Measurements from ENCODE around the gene PITPNM3. TPM values are rescaled to one million over a fixed set of nuclear protein-coding genes. Genes with fewer than 3 reads are reported as not detected.

PITPNM3 gene
- total and polyA plus RNA-seq, 2 experiments from 2014 or later: 0.77 to 6.5 TPM

GRCh38 chr17:6505425-6506142 is 50.8 kb downstream of the PITPNM3 start:
- H3K36me3 ChIP-seq: no peaks in the 10 kb centered on the region
- peak in 1 of 2 donors; percentile 84 for DNase-seq (ENCODE audit: low read depth in 1 of 2, low spot score in 1 of 2)
- H3K4me3 ChIP-seq: no peak overlapping the region
- TF ChIP-seq CTCF (IDR thresholded peaks at IDR 0.05; ENCODE audit: low read depth, low read length): no peak
- H3K27ac ChIP-seq: no peak overlapping the region
- no peaks in the 10 kb centered on the region for H3K27me3 ChIP-seq
- H3K4me1 ChIP-seq (ENCODE audit: low read depth): peaks cover 9% of the 10 kb centered on the region
- H3K9me3 ChIP-seq (ENCODE audit: low read depth): no peaks in the 10 kb centered on the region

GRCh38 chr17:6503641-6504195 is 52.6 kb downstream of the PITPNM3 start:
- Histone ChIP-seq H3K36me3 (no peaks in the 10 kb centered on the region), H3K27ac (no peak overlapping the region), H3K4me1 (ENCODE audit: low read depth) (peaks cover 2% of the 10 kb centered on the region), H3K4me3 (no peak overlapping the region), H3K27me3 (no peaks in the 10 kb centered on the region), H3K9me3 (ENCODE audit: low read depth) (no peaks in the 10 kb centered on the region)
- DNase-seq (ENCODE audit: low read depth in 1 of 2, low spot score in 1 of 2): no peak
- no peak for TF ChIP-seq CTCF (IDR thresholded peaks at IDR 0.05; ENCODE audit: low read depth, low read length)

GRCh38 chr17:6502871-6503509 is 53.4 kb downstream of the PITPNM3 start:
- TF ChIP-seq CTCF (IDR thresholded peaks at IDR 0.05; ENCODE audit: low read depth, low read length): no peak
- no peak for DNase-seq (ENCODE audit: low read depth in 1 of 2, low spot score in 1 of 2)
- Histone ChIP-seq H3K9me3 (ENCODE audit: low read depth) (no peaks in the 10 kb centered on the region), H3K4me1 (ENCODE audit: low read depth) (no peaks in the 10 kb centered on the region), H3K4me3 (no peak overlapping the region), H3K27me3 (no peaks in the 10 kb centered on the region), H3K36me3 (no peaks in the 10 kb centered on the region), H3K27ac (no peak overlapping the region)

GRCh38 chr17:6502142-6502541 is 54.2 kb downstream of the PITPNM3 start:
- DNase-seq (ENCODE audit: low read depth in 1 of 2, low spot score in 1 of 2): no peak
- H3K27ac ChIP-seq: no peak overlapping the region

GRCh38 chr17:6501359-6501758 is 55.0 kb downstream of the PITPNM3 start:
- Histone ChIP-seq H3K36me3 (no peaks in the 10 kb centered on the region), H3K4me1 (ENCODE audit: low read depth) (peaks cover 14% of the 10 kb centered on the region), H3K4me3 (no peak overlapping the region), H3K27me3 (no peaks in the 10 kb centered on the region), H3K27ac (no peak overlapping the region), H3K9me3 (ENCODE audit: low read depth) (no peaks in the 10 kb centered on the region)
- no peak for DNase-seq (ENCODE audit: low read depth in 1 of 2, low spot score in 1 of 2)
- TF ChIP-seq CTCF (IDR thresholded peaks at IDR 0.05; ENCODE audit: low read depth, low read length): no peak

More at GRCh38 chr17:6502142-6502541, 54.2 kb downstream of the PITPNM3 start:
- no peaks in the 10 kb centered on the region for H3K27me3 ChIP-seq
- TF ChIP-seq CTCF (IDR thresholded peaks at IDR 0.05; ENCODE audit: low read depth, low read length): no peak
- no peaks in the 10 kb centered on the region for H3K9me3 ChIP-seq (ENCODE audit: low read depth)
- H3K4me1 ChIP-seq (ENCODE audit: low read depth): peaks cover 7% of the 10 kb centered on the region
- H3K36me3 ChIP-seq: no peaks in the 10 kb centered on the region
- no peak overlapping the region for H3K4me3 ChIP-seq

Measured in cardiac muscle cell (in vitro differentiated cells and primary cell).